ENCODE data around the gene SMARCD3.

The SMARCD3 gene

GRCh38 chr7:151226560-151226874, 22.0 kb downstream of the SMARCD3 start:
- Histone ChIP-seq H3K36me3 (peaks cover 31% of the 10 kb centered on the region), H3K9me3 (no peaks in the 10 kb centered on the region), H3K4me3 (ENCODE audit: low read depth in 1 of 2, low read length in 1 of 2) (peak overlapping the region; percentile 84 to 90), H3K27me3 (peaks cover 6% of the 10 kb centered on the region), H3K27ac (peak overlapping the region; percentile 75), H3K4me1 (ENCODE audit: control insufficient read depth in 1 of 2, insufficient read depth in 1 of 2, low read depth in 1 of 2, low read length in 1 of 2) (peaks cover 21 to 24% of the 10 kb centered on the region in 2 experiments)
- TF ChIP-seq CTCF (IDR thresholded peaks at IDR 0.05), result no peak

- H3K27ac ChIP-seq, result no peak overlapping the region
- H3K27me3 ChIP-seq, result peaks cover 6% of the 10 kb centered on the region
- H3K36me3 ChIP-seq, result peaks cover 33% of the 10 kb centered on the region
- peaks cover 21 to 23% of the 10 kb centered on the region in 2 experiments for H3K4me1 ChIP-seq (ENCODE audit: control insufficient read depth in 1 of 2, insufficient read depth in 1 of 2, low read depth in 1 of 2, low read length in 1 of 2)
- H3K9me3 ChIP-seq, result no peaks in the 10 kb centered on the region
- H3K4me3 ChIP-seq (ENCODE audit: low read depth in 1 of 2, low read length in 1 of 2), result peak overlapping the region; percentile 84 to 90
- TF ChIP-seq CTCF (IDR thresholded peaks at IDR 0.05), result no peak
Observed at GRCh38 chr7:151225948-151226510, 22.5 kb downstream of the SMARCD3 start.

- H3K4me1 ChIP-seq (ENCODE audit: control insufficient read depth in 1 of 2, insufficient read depth in 1 of 2, low read depth in 1 of 2, low read length in 1 of 2), result peaks cover 21 to 23% of the 10 kb centered on the region in 2 experiments
- H3K9me3 ChIP-seq, result no peaks in the 10 kb centered on the region
- no peaks in the 10 kb centered on the region for H3K27me3 ChIP-seq
- H3K36me3 ChIP-seq, result peaks cover 52% of the 10 kb centered on the region
- H3K4me3 ChIP-seq (ENCODE audit: low read depth in 1 of 2, low read length in 1 of 2), result no peak overlapping the region
- TF ChIP-seq CTCF (IDR thresholded peaks at IDR 0.05), result no peak
- H3K27ac ChIP-seq, result no peak overlapping the region
Observed at GRCh38 chr7:151223728-151224127, 24.8 kb downstream of the SMARCD3 start.

GRCh38 chr7:151218170-151218569, 30.3 kb downstream of the SMARCD3 start:
- no peaks in the 10 kb centered on the region for H3K27me3 ChIP-seq
- H3K36me3 ChIP-seq, result peaks cover 88% of the 10 kb centered on the region

DNA sequence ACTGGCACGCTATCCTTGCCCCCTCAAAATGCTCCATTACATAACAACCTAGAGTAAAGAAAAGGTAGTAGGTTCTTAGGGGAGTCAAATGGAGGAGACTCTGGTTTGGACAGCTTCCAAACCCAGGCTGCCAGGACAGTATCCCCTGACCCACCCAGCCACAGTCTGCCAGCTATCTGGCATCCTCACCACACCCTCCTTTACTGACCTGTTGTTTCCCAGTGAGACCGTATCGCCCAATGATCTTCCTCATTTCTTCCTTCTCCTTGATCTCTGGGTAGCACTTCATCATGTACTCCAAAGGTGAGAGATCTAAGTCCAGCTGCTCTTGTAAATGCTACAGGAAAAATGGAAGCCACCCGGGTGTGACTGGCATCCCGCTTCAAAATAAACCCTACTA, 33.1 kb downstream of the SMARCD3 start:
- no peak for TF ChIP-seq CTCF (IDR thresholded peaks at IDR 0.05)

More at GRCh38 chr7:151218170-151218569, 30.3 kb downstream of the SMARCD3 start:
- no peak for TF ChIP-seq CTCF (IDR thresholded peaks at IDR 0.05)
- no peaks in the 10 kb centered on the region for H3K4me1 ChIP-seq (ENCODE audit: control insufficient read depth in 1 of 2, insufficient read depth in 1 of 2, low read depth in 1 of 2, low read length in 1 of 2)
- no peaks in the 10 kb centered on the region for H3K9me3 ChIP-seq
- H3K4me3 ChIP-seq (ENCODE audit: low read depth in 1 of 2, low read length in 1 of 2), result no peak overlapping the region
- H3K27ac ChIP-seq, result no peak overlapping the region

DNA sequence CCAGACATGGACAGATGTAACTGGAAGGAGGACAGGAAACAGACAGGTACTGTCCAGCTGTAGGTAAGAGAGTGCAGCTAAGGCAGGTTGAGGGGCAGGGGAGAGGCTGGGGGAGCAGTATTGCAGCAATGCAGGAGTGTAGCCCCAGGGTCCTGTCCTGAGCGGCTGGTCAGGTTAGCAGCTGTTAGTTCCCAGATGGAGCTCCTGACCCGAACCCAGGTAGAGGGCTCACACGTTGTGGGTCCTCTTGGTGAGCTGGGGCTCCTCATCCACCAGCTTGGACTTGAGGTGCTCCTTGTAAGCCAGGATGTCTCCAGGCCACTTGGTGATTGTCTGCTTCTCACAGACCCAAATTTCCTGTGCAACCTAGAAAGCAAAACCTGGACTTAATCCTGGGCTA, 34.7 kb downstream of the SMARCD3 start:
- peaks cover 62% of the 10 kb centered on the region for H3K36me3 ChIP-seq
- no peaks in the 10 kb centered on the region for H3K9me3 ChIP-seq
- no peak overlapping the region for H3K27ac ChIP-seq
- H3K27me3 ChIP-seq, result peaks cover 4% of the 10 kb centered on the region
- no peak for TF ChIP-seq CTCF (IDR thresholded peaks at IDR 0.05)
- no peaks in the 10 kb centered on the region for H3K4me1 ChIP-seq (ENCODE audit: control insufficient read depth in 1 of 2, insufficient read depth in 1 of 2, low read depth in 1 of 2, low read length in 1 of 2)
- H3K4me3 ChIP-seq (ENCODE audit: low read depth in 1 of 2, low read length in 1 of 2), result no peak overlapping the region

More for the DNA sequence above, 33.1 kb downstream of the SMARCD3 start:
- Histone ChIP-seq H3K9me3 (no peaks in the 10 kb centered on the region), H3K4me1 (ENCODE audit: control insufficient read depth in 1 of 2, insufficient read depth in 1 of 2, low read depth in 1 of 2, low read length in 1 of 2) (no peaks in the 10 kb centered on the region), H3K27me3 (no peaks in the 10 kb centered on the region), H3K4me3 (ENCODE audit: low read depth in 1 of 2, low read length in 1 of 2) (no peak overlapping the region), H3K36me3 (peaks cover 74% of the 10 kb centered on the region), H3K27ac (no peak overlapping the region)

All from neutrophil (primary cell).